Left lobe of liver (tissue), 2 donors: ENCODE results near the gene NCEH1. TPM values are rescaled to one million over a fixed set of nuclear protein-coding genes. Genes with fewer than 3 reads are reported as not detected.
A peak's percentile ranks its signal among the peaks of the same experiment; 100 is the strongest.
"Not testable (repeated sequence)": the region's sequence is repeated elsewhere in the genome, so short reads cannot be mapped to it uniquely, and the experiment has no call there.

Experiments
- ATAC-seq: fragments of 200-7000 bp; cut with Tn5 transposase; one replicate; pipeline ENCODE4 v1.9.1; 2020; ENCODE audit warnings: mild to moderate bottlenecking, moderate library complexity
- DNase-seq: peaks from one replicate; pipeline ENCODE4 v3.0.0-alpha.2; 2020; ENCODE audit warnings: low spot score
- total RNA-seq: library from RNA; stranded (reverse); gene quantifications from one replicate; pipeline ENCODE4 v1.2.1, GENCODE V29; 2021
- donor health status: DM: no; HTN: no; CAD: no; lungs with moderate emphysema.
- donor health status: DM: no; HTN: yes; CAD: no.

Gene NCEH1
- 1.9 TPM for total RNA-seq

- ATAC-seq (peak; percentile 99), DNase-seq (peak; percentile 90)
These were observed at the start of gene NCEH1 for GRCh38 chr3:172710664-172711453. TSS of gene NCEH1 (minus strand) at chr3:172711067. CDS start at chr3:172710984, 83 bp downstream.

DNA sequence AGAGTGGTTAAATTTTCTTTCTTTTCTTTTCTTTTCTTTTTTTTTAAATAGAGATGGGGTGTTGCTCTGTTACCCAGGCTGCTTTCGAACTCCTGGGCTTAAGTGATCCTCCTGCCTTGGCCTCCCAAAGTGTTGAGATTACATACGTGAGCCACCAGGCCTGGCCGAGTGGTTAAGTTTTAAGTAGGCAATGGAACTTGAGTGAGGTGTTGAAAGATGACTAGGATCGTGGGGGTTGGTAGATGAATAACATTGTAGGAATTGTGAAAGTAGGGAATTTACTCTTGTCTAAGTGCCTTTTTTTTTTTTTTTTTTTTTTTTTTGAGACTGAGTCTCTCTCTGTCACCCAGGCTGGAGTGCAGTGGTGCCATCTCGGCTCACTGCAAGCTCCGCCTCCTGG, 49.5 kb upstream of the NCEH1 start:
- not testable (repeated sequence) for DNase-seq, ATAC-seq

GRCh38 chr3:172753125-172753524, 42.3 kb upstream of the NCEH1 start:
- ATAC-seq = no peak

GRCh38 chr3:172752651-172753050, 41.8 kb upstream of the NCEH1 start:
- ATAC-seq = no peak

More at GRCh38 chr3:172753125-172753524, 42.3 kb upstream of the NCEH1 start:
- DNase-seq = no peak

DNA sequence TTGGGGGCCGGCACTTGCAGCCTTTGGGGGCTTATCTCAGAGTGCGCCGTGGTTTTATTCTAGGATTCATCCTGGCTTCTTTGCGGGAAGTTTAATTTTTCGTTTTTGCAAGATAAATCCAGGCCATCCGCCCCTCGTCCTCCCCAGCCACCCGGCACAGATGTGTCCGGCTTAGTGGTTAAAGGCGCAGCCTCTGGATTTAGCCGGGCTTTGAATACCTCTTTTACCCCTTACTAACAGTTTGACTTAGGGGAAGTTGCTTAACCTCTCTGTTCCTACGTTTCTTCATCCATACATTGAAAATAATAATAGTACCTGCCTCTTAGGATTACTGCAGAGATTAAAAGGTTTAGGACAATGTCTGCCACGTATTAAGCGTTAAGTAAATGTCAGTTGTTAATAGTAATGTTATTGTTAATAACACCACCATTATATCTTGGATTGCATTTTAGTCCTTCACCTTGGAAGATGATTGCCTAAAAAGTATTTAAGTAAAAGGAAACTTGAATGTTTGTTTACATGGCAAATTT, 40.4 kb upstream of the NCEH1 start:
- ATAC-seq (peak; percentile 25), DNase-seq (no peak)

More at GRCh38 chr3:172752651-172753050, 41.8 kb upstream of the NCEH1 start:
- DNase-seq = no peak

- ATAC-seq = peak; percentile 98
These were observed 39.7 kb upstream of the NCEH1 start, which contains the start of gene ECT2 for GRCh38 chr3:172750368-172751174. TSS of gene ECT2 (plus strand) at chr3:172750726. CDS start at chr3:172754531, 3,805 bp downstream.

GRCh38 chr3:172750069-172750367, 39.2 kb upstream of the NCEH1 start:
- no peak for DNase-seq
- ATAC-seq = no peak

More at GRCh38 chr3:172750368-172751174, 39.7 kb upstream of the NCEH1 start, which contains the start of gene ECT2:
- peak; percentile 99 for DNase-seq

GRCh38 chr3:172749230-172749965, 38.5 kb upstream of the NCEH1 start:
- DNase-seq (no peak), ATAC-seq (peak; percentile 22)

DNA sequence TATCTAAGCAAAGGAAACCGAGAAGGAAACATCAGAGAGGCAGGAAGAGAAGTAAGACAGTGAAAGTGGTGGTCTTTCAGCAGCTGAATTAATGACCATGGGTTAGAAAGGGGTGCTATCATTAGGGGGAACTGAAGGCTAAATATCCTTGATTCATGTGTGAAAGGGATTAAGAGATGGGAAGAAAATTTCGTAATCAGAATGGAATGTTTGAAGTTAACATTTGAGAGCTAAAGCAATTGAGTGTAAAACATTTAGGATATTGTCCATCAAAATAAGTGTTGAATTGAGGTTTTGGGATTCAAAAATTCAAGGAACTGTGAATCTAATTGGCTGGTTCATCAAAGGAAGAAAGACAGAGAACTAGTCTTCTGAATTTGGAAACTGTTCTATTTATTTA, 35.6 kb upstream of the NCEH1 start:
- DNase-seq (no peak), ATAC-seq (no peak)

GRCh38 chr3:172739462-172739861, 28.6 kb upstream of the NCEH1 start:
- DNase-seq (no peak), ATAC-seq (no peak)

- no peak for ATAC-seq
- no peak for DNase-seq
These were observed 24.1 kb upstream of the NCEH1 start for GRCh38 chr3:172735014-172735413.

DNA sequence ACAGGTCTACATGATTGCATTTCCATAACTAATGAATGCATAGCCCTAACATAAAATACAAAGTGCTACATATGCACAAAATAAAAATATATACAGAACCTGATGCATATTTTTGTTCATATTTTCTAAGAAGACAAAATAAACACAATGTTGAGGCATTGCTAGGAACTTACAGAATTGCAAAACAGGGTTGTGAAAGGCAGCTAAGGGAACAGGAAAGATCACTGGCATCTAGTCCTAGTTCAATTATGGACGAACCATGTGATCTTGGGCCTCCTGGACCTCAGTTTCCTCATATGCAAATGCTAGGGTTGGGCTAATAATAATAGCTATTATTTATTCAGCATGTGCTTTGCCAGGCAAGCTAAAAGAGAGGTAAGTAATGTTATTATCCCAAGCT, 15.5 kb upstream of the NCEH1 start:
- DNase-seq (no peak), ATAC-seq (no peak)

GRCh38 chr3:172722536-172723040, 11.7 kb upstream of the NCEH1 start:
- DNase-seq, ATAC-seq: not testable (repeated sequence)

DNA sequence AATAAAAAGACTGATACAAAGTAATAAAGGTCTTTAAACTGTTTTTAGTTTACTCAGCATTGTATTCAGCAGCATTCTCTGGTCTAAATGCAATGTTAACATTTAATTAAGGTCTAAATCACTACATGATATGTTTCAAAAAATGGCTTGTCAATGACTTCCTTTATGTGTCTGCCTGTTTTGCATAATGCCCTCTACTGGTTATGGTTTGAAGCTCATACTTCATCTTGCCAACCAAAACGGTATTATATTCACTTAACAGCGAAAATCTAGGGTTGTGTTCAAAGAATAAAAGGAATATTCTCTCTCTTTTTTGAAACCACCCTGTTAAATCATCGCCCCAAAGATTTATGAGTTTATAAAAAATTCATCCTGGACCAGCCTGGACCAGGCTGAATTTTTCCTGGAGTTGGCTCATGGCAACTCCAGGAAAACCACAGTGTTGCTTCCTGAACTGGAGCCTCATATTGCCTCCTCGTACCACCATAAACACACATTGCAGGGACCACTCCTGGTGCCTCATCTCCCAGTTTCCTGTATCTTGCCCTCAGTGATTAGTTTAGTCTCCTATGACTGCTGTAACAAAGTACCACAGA, 6.7 kb upstream of the NCEH1 start:
- ATAC-seq (peak; percentile 60), DNase-seq (no peak)

- ATAC-seq = peak; percentile 39
These were observed 5.6 kb upstream of the NCEH1 start for GRCh38 chr3:172716476-172716875.

DNA sequence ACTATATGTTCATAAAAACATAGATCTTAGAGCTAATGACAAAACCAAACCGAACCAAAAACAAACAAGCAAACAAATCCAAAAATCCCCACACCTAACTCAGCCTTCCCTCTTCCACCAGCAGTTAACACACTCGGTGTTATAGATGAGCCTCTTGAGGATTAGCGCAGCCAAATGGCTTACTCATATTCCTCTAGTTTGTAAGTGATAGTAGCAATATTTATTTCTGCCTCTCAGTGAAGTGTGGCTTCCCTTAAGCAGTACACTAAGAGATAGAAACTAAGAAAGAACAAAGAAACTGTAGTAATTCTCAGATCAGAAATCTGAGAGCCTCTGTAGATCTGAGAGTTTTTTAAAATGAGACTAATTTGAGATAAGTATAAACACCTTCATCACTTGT, 2.4 kb upstream of the NCEH1 start:
- ATAC-seq = no peak
- no peak for DNase-seq

More at GRCh38 chr3:172716476-172716875, 5.6 kb upstream of the NCEH1 start:
- DNase-seq = no peak

- DNase-seq (no peak), ATAC-seq (peak; percentile 29)
These were observed 558 bp upstream of the NCEH1 start for GRCh38 chr3:172711454-172711795.

- peak; percentile 47 for DNase-seq
- peak; percentile 50 for ATAC-seq
These were observed 848 bp downstream of the NCEH1 start for GRCh38 chr3:172709774-172710663.
